DMS53 treated with DMSO at 0.1 percent for 48 hours (cell line): ENCODE measurements around the gene FRMD5.

Experiments used
- DNase-seq: peaks from one replicate; lab custom pipeline; 2025; ENCODE audit not compliant: unreplicated experiment; lab: John Stamatoyannopoulos, UW

Gene FRMD5

GRCh38 chr15:44096596-44096995 is 98.5 kb downstream of the FRMD5 start:
- no peak for DNase-seq

- no peak for DNase-seq
These were observed 100.3 kb downstream of the FRMD5 start for GRCh38 chr15:44094781-44095180.

- DNase-seq = no peak
These were observed 101.2 kb downstream of the FRMD5 start for GRCh38 chr15:44093836-44094235.

- DNase-seq = no peak
These were observed 102.8 kb downstream of the FRMD5 start for GRCh38 chr15:44092221-44092620.

- DNase-seq = no peak
These were observed 107.2 kb downstream of the FRMD5 start for GRCh38 chr15:44087578-44088465.

GRCh38 chr15:44084770-44085169 is 110.3 kb downstream of the FRMD5 start:
- no peak for DNase-seq

- no peak for DNase-seq
These were observed 110.9 kb downstream of the FRMD5 start for GRCh38 chr15:44084171-44084570.

- DNase-seq = no peak
These were observed 112.4 kb downstream of the FRMD5 start for GRCh38 chr15:44082558-44083157.

GRCh38 chr15:44081026-44082013 is 113.8 kb downstream of the FRMD5 start:
- no peak for DNase-seq

GRCh38 chr15:44075535-44075934 is 119.5 kb downstream of the FRMD5 start:
- no peak for DNase-seq

- DNase-seq = no peak
These were observed 125.6 kb downstream of the FRMD5 start for GRCh38 chr15:44069489-44069888.

- no peak for DNase-seq
These were observed 126.7 kb downstream of the FRMD5 start for GRCh38 chr15:44068347-44068746.

- DNase-seq = peak; percentile 59
These were observed 128.8 kb downstream of the FRMD5 start for GRCh38 chr15:44066211-44066827.

GRCh38 chr15:44064706-44065105 is 130.4 kb downstream of the FRMD5 start:
- DNase-seq = no peak

GRCh38 chr15:44058126-44058525 is 136.9 kb downstream of the FRMD5 start:
- no peak for DNase-seq

GRCh38 chr15:44045661-44046060 is 149.4 kb downstream of the FRMD5 start:
- no peak for DNase-seq

GRCh38 chr15:44045217-44045616 is 149.9 kb downstream of the FRMD5 start:
- no peak for DNase-seq

GRCh38 chr15:44038755-44039191 is 156.3 kb downstream of the FRMD5 start:
- no peak for DNase-seq

GRCh38 chr15:44035781-44036699 is 159.0 kb downstream of the FRMD5 start:
- DNase-seq = no peak
